Measurements from ENCODE around the gene KIAA1328. TPM values are rescaled to one million over a fixed set of nuclear protein-coding genes. Genes with fewer than 3 reads are reported as not detected.

The KIAA1328 gene
- total RNA-seq, 4 donors from 2014 or later = 2.3 to 18.7 (median 5.8) TPM

DNA sequence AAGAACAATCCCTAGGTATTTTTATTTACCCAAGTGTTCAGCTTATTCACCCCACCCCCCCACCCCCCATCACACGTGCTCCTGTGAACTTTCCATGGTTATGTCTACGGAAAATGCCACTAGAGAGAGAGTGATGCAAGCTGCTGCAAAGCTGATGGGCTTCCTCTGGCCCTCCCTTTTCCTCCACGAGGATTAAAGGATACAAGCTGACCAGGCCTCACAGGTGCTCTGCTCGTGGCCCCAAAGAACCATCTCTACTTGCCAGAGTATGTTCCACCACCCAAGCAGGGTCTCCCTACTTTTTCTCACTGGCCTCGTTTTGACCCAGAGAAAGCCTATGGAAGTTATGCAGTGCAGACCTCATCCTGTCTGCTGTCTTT, 394.1 kb downstream of the KIAA1328 start:
- no peaks in the 10 kb centered on the region for H3K9me3 ChIP-seq
- intact Hi-C loops (cut with DNase I) = no loop called here

DNA sequence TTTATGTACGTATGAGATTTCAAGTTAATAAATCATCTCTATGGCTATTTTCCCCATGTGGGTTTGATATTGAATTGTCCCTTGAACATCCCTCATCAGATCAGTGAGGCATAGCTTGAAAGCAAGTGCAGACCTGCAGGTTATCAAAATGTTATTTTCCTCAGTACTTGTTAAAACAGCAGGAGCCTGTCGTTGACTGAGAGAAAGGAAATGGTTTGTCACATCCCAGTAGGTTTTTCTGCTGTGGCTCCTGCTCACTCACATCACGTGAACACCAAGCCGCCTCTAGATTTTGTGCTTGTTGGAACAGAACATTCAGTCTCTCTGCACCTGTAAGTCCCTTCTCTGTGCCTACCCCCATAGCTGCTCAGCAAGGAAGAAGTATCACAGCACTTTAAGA, 396.4 kb downstream of the KIAA1328 start:
- intact Hi-C loops (cut with DNase I) = no loop called here
- peaks cover 0 to 3% (median 0%) of the 10 kb centered on the region in 3 donors for H3K36me3 ChIP-seq
- H3K9me3 ChIP-seq = no peaks in the 10 kb centered on the region
- H3K27me3 ChIP-seq = no peaks in the 10 kb centered on the region
- 59 to 67% methylated on average over 4 of the region's 4 CpGs for WGBS, 2 donors
- H3K27ac ChIP-seq = no peak overlapping the region
- no peak for TF ChIP-seq POLR2A (IDR thresholded peaks at IDR 0.05)
- TF ChIP-seq, protein P1, sequence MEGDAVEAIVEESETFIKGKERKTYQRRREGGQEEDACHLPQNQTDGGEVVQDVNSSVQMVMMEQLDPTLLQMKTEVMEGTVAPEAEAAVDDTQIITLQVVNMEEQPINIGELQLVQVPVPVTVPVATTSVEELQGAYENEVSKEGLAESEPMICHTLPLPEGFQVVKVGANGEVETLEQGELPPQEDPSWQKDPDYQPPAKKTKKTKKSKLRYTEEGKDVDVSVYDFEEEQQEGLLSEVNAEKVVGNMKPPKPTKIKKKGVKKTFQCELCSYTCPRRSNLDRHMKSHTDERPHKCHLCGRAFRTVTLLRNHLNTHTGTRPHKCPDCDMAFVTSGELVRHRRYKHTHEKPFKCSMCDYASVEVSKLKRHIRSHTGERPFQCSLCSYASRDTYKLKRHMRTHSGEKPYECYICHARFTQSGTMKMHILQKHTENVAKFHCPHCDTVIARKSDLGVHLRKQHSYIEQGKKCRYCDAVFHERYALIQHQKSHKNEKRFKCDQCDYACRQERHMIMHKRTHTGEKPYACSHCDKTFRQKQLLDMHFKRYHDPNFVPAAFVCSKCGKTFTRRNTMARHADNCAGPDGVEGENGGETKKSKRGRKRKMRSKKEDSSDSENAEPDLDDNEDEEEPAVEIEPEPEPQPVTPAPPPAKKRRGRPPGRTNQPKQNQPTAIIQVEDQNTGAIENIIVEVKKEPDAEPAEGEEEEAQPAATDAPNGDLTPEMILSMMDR (IDR thresholded peaks at IDR 0.05) = no peak
- H3K4me3 ChIP-seq = no peak overlapping the region
- no peaks in the 10 kb centered on the region for H3K4me1 ChIP-seq
- DNase-seq = no peak

More for the DNA sequence above, 394.1 kb downstream of the KIAA1328 start:
- no peak for DNase-seq
- Histone ChIP-seq H3K27me3 (no peaks in the 10 kb centered on the region), H3K4me1 (no peaks in the 10 kb centered on the region), H3K4me3 (no peak overlapping the region), H3K36me3 (peaks cover 0 to 3% (median 0%) of the 10 kb centered on the region in 3 donors), H3K27ac (no peak overlapping the region)
- TF ChIP-seq POLR2A (IDR thresholded peaks at IDR 0.05) = no peak
- WGBS, 2 donors = 74% methylated on average over 3 to 5 of the region's 5 CpGs

- no peak for DNase-seq
- H3K4me1 ChIP-seq = no peaks in the 10 kb centered on the region
- H3K4me3 ChIP-seq = no peak overlapping the region
- TF ChIP-seq, protein P1 (IDR thresholded peaks at IDR 0.05) = no peak
- TF ChIP-seq POLR2A (IDR thresholded peaks at IDR 0.05) = no peak
- intact Hi-C loops (cut with DNase I) = no loop called here
- no peaks in the 10 kb centered on the region for H3K9me3 ChIP-seq
- WGBS, 2 donors = 62 to 78% methylated on average over 3 of the region's 3 CpGs
- no peaks in the 10 kb centered on the region for H3K27me3 ChIP-seq
- H3K36me3 ChIP-seq = no peaks in the 10 kb centered on the region
- no peak overlapping the region for H3K27ac ChIP-seq
Observed at GRCh38 chr18:37230768-37231167, 401.8 kb downstream of the KIAA1328 start.

DNA sequence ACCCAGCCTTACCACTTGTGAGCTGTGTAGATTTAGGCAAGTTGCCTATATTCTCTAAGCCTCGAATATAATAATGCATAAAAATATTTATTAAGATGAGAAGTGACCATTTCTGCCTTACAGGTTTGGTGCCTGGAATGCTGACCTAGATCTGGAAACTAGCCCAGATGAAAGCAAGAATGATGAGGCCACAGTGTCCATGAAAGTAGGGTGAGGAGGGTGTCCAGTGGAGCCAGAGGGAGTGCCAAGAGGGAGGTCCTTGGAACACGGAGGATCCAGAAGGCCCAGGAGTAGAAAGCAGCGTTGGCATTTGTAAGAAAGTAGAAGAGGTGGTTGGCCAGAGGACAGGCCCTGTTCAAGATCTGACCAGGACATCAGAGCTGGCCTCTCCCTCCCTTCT, 402.3 kb downstream of the KIAA1328 start:
- Histone ChIP-seq H3K36me3 (no peaks in the 10 kb centered on the region), H3K27me3 (no peaks in the 10 kb centered on the region), H3K4me1 (no peaks in the 10 kb centered on the region), H3K4me3 (no peak overlapping the region), H3K27ac (no peak overlapping the region), H3K9me3 (no peaks in the 10 kb centered on the region)
- intact Hi-C loops (cut with DNase I) = no loop called here
- DNase-seq = no peak
- WGBS, 2 donors = 59 to 65% methylated on average over 3 of the region's 3 CpGs
- TF ChIP-seq POLR2A (IDR thresholded peaks at IDR 0.05) = no peak
- TF ChIP-seq, protein P1 (IDR thresholded peaks at IDR 0.05) = no peak

- no CpG with 5 or more reads among the region's 2 CpGs for WGBS, 2 donors
- Histone ChIP-seq H3K4me3 (no peak overlapping the region), H3K36me3 (no peaks in the 10 kb centered on the region), H3K4me1 (no peaks in the 10 kb centered on the region), H3K27ac (no peak overlapping the region), H3K27me3 (no peaks in the 10 kb centered on the region), H3K9me3 (no peaks in the 10 kb centered on the region)
- TF ChIP-seq, protein P1 (IDR thresholded peaks at IDR 0.05) = no peak
- no peak for TF ChIP-seq POLR2A (IDR thresholded peaks at IDR 0.05)
- intact Hi-C loops (cut with DNase I) = no loop called here
- DNase-seq = no peak
Observed at GRCh38 chr18:37235583-37235982, 406.7 kb downstream of the KIAA1328 start.

All from esophagus squamous epithelium (tissue), 5 donors.